ENCODE data around the gene TSHZ2. TPM values are rescaled to one million over a fixed set of nuclear protein-coding genes. Genes with fewer than 3 reads are reported as not detected.

TSHZ2 gene
- total and polyA plus RNA-seq, 2 of the 4 experiments (the other 2 are of a cell fraction): under 0.01 to 0.02 TPM

DNA sequence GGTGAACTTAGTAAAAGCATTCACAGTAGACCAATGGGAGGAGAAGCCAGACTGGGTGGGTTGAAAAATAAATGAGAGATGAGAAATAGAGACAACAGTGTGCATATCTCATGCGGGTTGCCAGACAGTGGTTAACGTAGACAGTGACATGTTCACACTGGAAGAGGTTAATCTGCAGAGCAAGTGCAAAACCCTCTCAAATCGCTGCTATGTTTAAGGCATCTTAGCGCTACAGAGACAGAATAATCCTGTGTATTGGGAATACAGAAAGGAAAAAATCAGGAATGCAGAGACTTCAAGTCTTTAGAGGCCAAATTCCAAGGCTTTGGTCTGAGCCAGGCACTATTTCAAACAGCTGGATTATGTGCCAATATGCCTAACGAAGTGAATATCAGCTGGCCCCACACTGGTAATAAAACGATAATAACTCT lies 107.1 kb downstream of the TSHZ2 start:
- Histone ChIP-seq H2BK5ac (ENCODE audit: low read depth, low read length, poor library complexity, severe bottlenecking) (no peak overlapping the region), H2BK15ac (ENCODE audit: low read depth, low read length) (no peak overlapping the region), H3K79me1 (ENCODE audit: low read depth in 1 of 2, low read length in 2 of 2) (no peaks in the 10 kb centered on the region), H3K4ac (ENCODE audit: low read depth, low read length) (no peak overlapping the region), H3K9me1 (ENCODE audit: insufficient read depth, low read length) (no peaks in the 10 kb centered on the region; the same call in 1 of the 2 replicates), H3K9ac (ENCODE audit: low read depth, low read length) (no peak overlapping the region), H3K36me3 (ENCODE audit: control insufficient read depth, insufficient read depth, low read length) (no peaks in the 10 kb centered on the region), H3K56ac (ENCODE audit: extremely low read depth, insufficient read depth, low read length) (no peak overlapping the region), H3K4me1 (ENCODE audit: control insufficient read depth, insufficient read depth, low read length) (no peaks in the 10 kb centered on the region), H4K91ac (ENCODE audit: insufficient read depth, low read depth, low read length) (no peak overlapping the region), H3K4me3 (ENCODE audit: insufficient read depth, low read depth, low read length) (no peak overlapping the region), H3K27ac (ENCODE audit: insufficient read depth, low read length) (no peak overlapping the region), H4K8ac (ENCODE audit: low read depth in 2 of 2, low read length in 2 of 2) (no peak overlapping the region), H3K9me3 (ENCODE audit: control insufficient read depth, insufficient read depth, low read length) (no peaks in the 10 kb centered on the region), H2BK20ac (ENCODE audit: low read depth, low read length) (no peak overlapping the region), H2AFZ (replicated peaks; ENCODE audit: low read length, poor library complexity) (no peak overlapping the region), H3K18ac (ENCODE audit: low read depth, low read length) (no peak overlapping the region), H3K23ac (ENCODE audit: low read depth, low read length) (no peak overlapping the region), H2AK9ac (replicated peaks; ENCODE audit: low read depth, low read length, poor library complexity) (no peak overlapping the region), H3K27me3 (ENCODE audit: control insufficient read depth, insufficient read depth, low read length) (no peaks in the 10 kb centered on the region), H4K5ac (ENCODE audit: low read depth, low read length) (no peak overlapping the region), H3K4me2 (ENCODE audit: low read depth, low read length) (no peak overlapping the region), H2BK120ac (ENCODE audit: low read depth, low read length) (no peak overlapping the region), H4K20me1 (ENCODE audit: insufficient read depth, low read length) (no peaks in the 10 kb centered on the region), H2AK5ac (ENCODE audit: low read depth, low read length) (no peak overlapping the region), H3K14ac (replicated peaks; ENCODE audit: low read depth, low read length) (no peak overlapping the region)
- WGBS, 2 experiments (ENCODE audit: extremely low coverage in 2 of 2, insufficient read length in 1 of 2): 47% methylated on average over 2 of the region's 6 CpGs; no CpG with 5 or more reads in 1 of the 2 experiments
- in situ Hi-C loops (cut with MboI; ENCODE audit: low sequenced_read_pairs) (no loop called here), intact Hi-C loops (cut with micrococcal nuclease) (no loop called here), dilution Hi-C loops (cut with HindIII; ENCODE audit: low sequenced_read_pairs, unreplicated experiment) (no loop called here)
- CTCF ChIA-PET: no interaction called here
- TF ChIP-seq CHD1 (IDR thresholded peaks at IDR 0.05; ENCODE audit: low read depth, low read length): no peak
- TF ChIP-seq POLR2A (IDR thresholded peaks at IDR 0.05; ENCODE audit: low read depth, low read length): no peak
- TF ChIP-seq RCOR1 (IDR thresholded peaks at IDR 0.05; ENCODE audit: insufficient replicate concordance, low read length): no peak
- no peak for TF ChIP-seq SMC3 (IDR thresholded peaks at IDR 0.05; ENCODE audit: low read depth, low read length)
- TF ChIP-seq MAZ (IDR thresholded peaks at IDR 0.05; ENCODE audit: borderline replicate concordance, low read depth, low read length): no peak
- no peak for TF ChIP-seq RFX5 (IDR thresholded peaks at IDR 0.05; ENCODE audit: low read depth, low read length)
- TF ChIP-seq CEBPB (IDR thresholded peaks at IDR 0.05; ENCODE audit: low read depth, low read length): no peak
- POLR2A ChIA-PET (ENCODE audit: unreplicated experiment): no interaction called here
- ATAC-seq (ENCODE audit: low read depth) (no peak), DNase-seq (no peak)
- no TSS peak for BruUV-seq (replicated peaks)

All from IMR-90 (cell line).